Measurements from ENCODE around the gene CSAG3. TPM values are rescaled to one million over a fixed set of nuclear protein-coding genes. Genes with fewer than 3 reads are reported as not detected.
"Not testable (repeated sequence)": the region's sequence is repeated elsewhere in the genome, so short reads cannot be mapped to it uniquely, and the experiment has no call there.

The CSAG3 gene
- total RNA-seq, 1 experiment from 2014 or later = not detected

GRCh38 chrX:152769549-152770289 is 10.7 kb downstream of the CSAG3 start, which contains the start of gene MAGEA6:
TSS of gene MAGEA6 (minus strand) at chrX:152769689. CDS start at chrX:152767650, 2,039 bp downstream.
- not testable (repeated sequence) for DNase-seq, H3K36me3 ChIP-seq, H3K27me3 ChIP-seq, H3K4me3 ChIP-seq, H3K9me3 ChIP-seq

GRCh38 chrX:152787062-152787461 is 28.0 kb downstream of the CSAG3 start:
- H3K9me3 ChIP-seq, DNase-seq, H3K36me3 ChIP-seq, H3K27me3 ChIP-seq, H3K4me3 ChIP-seq: not testable (repeated sequence)

DNA sequence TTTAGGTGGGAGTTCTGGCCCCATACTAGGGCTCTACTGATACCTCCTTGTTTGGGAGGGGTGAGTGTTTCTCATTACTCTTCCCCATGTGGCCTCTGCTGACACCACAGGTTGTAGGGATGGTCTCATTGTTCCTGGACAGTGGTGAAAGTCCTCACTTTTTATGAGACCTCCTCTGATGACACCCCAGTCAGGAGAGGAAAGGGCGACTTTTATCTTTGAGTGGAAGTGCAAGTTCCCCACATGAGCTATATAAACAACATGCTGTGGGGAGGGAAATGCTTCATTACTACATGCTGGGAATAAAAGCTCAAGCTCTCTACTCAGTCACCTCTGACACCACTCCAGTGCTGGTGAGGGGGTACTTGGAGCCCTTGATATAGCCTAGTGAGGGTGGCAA is 39.9 kb downstream of the CSAG3 start:
- no peaks in the 10 kb centered on the region for H3K36me3 ChIP-seq
- DNase-seq = no peak
- no peak overlapping the region for H3K4me3 ChIP-seq
- H3K9me3 ChIP-seq = no peaks in the 10 kb centered on the region
- no peaks in the 10 kb centered on the region for H3K27me3 ChIP-seq

GRCh38 chrX:152806035-152806434 is 47.0 kb downstream of the CSAG3 start:
- no peak overlapping the region for H3K4me3 ChIP-seq
- no peak for DNase-seq
- H3K27me3 ChIP-seq = no peaks in the 10 kb centered on the region

More at GRCh38 chrX:152806035-152806434, 47.0 kb downstream of the CSAG3 start:
- Histone ChIP-seq H3K9me3 (no peaks in the 10 kb centered on the region), H3K36me3 (no peaks in the 10 kb centered on the region)

Other genes with a start within 250 kb of the CSAG3 start
- 1.2 and 2.5 TPM in 2 replicates for gene GABRQ, start 121.3 kb upstream of the CSAG3 start, total RNA-seq (2014; rRNA removed; shearing (Covaris generic); ENCODE audit: low replicate concordance)
- not detected in 2 replicates for gene MAGEA3, start 60.4 kb upstream of the CSAG3 start, total RNA-seq (2014; rRNA removed; shearing (Covaris generic); ENCODE audit: low replicate concordance)
- gene CSAG2, start 49.9 kb upstream of the CSAG3 start, total RNA-seq (2014; rRNA removed; shearing (Covaris generic); ENCODE audit: low replicate concordance) = not detected in 2 replicates
- not detected in 2 replicates for gene MAGEA2B, start 44.6 kb upstream of the CSAG3 start, total RNA-seq (2014; rRNA removed; shearing (Covaris generic); ENCODE audit: low replicate concordance)
- not detected in 2 replicates for gene CSAG1, start 25.5 kb upstream of the CSAG3 start, total RNA-seq (2014; rRNA removed; shearing (Covaris generic); ENCODE audit: low replicate concordance)
- not detected in 2 replicates for gene MAGEA12, start 25.5 kb upstream of the CSAG3 start, total RNA-seq (2014; rRNA removed; shearing (Covaris generic); ENCODE audit: low replicate concordance)
- gene MAGEA2, start 5.4 kb upstream of the CSAG3 start, total RNA-seq (2014; rRNA removed; shearing (Covaris generic); ENCODE audit: low replicate concordance) = not detected in 2 replicates
- gene MAGEA6, start 10.5 kb downstream of the CSAG3 start, total RNA-seq (2014; rRNA removed; shearing (Covaris generic); ENCODE audit: low replicate concordance) = not detected in 2 replicates
- gene CETN2, start 71.5 kb downstream of the CSAG3 start, total RNA-seq (2014; rRNA removed; shearing (Covaris generic); ENCODE audit: low replicate concordance) = 45.3 and 73.4 TPM in 2 replicates
- gene NSDHL, start 71.8 kb downstream of the CSAG3 start, total RNA-seq (2014; rRNA removed; shearing (Covaris generic); ENCODE audit: low replicate concordance) = 32.3 and 40.9 TPM in 2 replicates
- 0.63 and 2.4 TPM in 2 replicates for gene ZNF185, start 138.8 kb downstream of the CSAG3 start, total RNA-seq (2014; rRNA removed; shearing (Covaris generic); ENCODE audit: low replicate concordance)
- gene PNMA5, start 234.9 kb downstream of the CSAG3 start, total RNA-seq (2014; rRNA removed; shearing (Covaris generic); ENCODE audit: low replicate concordance) = not detected in 2 replicates